Effector memory CD4-positive, alpha-beta T cell (primary cell): ENCODE results near the gene AKT1S1.
A peak's percentile ranks its signal among the peaks of the same experiment; 100 is the strongest.

Experiments used
- DNase-seq, 3 donors: peaks; one replicate each; pipeline ENCODE4 v3.0.0-alpha.2; 2020
- H3K27ac ChIP-seq: 2 replicates; pipeline ENCODE4 v1.7.0; 2013; ENCODE audit warnings: mild to moderate bottlenecking, low read length, moderate library complexity; ENCODE audit not compliant: insufficient read depth, poor library complexity, severe bottlenecking
- H3K27me3 ChIP-seq: replicated peaks from 2 replicates; pipeline ENCODE4 v1.7.0; 2013; ENCODE audit warnings: mild to moderate bottlenecking, low read length; ENCODE audit not compliant: insufficient read depth, control insufficient read depth, poor library complexity, severe bottlenecking
- H3K36me3 ChIP-seq: 2 replicates; pipeline ENCODE4 v1.7.0; 2013; ENCODE audit warnings: mild to moderate bottlenecking, low read length, moderate library complexity; ENCODE audit not compliant: control insufficient read depth, insufficient read depth
- H3K4me1 ChIP-seq: 2 replicates; pipeline ENCODE4 v1.7.0; 2013; ENCODE audit warnings: low read length, mild to moderate bottlenecking; ENCODE audit not compliant: control insufficient read depth, insufficient read depth, poor library complexity, severe bottlenecking
- H3K4me3 ChIP-seq: 2 replicates; pipeline ENCODE4 v1.7.0; 2013; ENCODE audit warnings: low read length, low read depth, mild to moderate bottlenecking; ENCODE audit not compliant: insufficient read depth, poor library complexity, severe bottlenecking
- H3K9me3 ChIP-seq: 2 replicates; pipeline ENCODE4 v1.7.0; 2013; ENCODE audit warnings: mild to moderate bottlenecking, low read length, moderate library complexity; ENCODE audit not compliant: control insufficient read depth

Gene AKT1S1

GRCh38 chr19:49906879-49907564 is 29.9 kb upstream of the AKT1S1 start:
- H3K27ac ChIP-seq = no peak overlapping the region
- H3K36me3 ChIP-seq = peaks cover 30% of the 10 kb centered on the region
- H3K4me1 ChIP-seq = peaks cover 11% of the 10 kb centered on the region
- H3K9me3 ChIP-seq = no peaks in the 10 kb centered on the region
- no peak for DNase-seq
- H3K27me3 ChIP-seq = no peaks in the 10 kb centered on the region
- H3K4me3 ChIP-seq = no peak overlapping the region

GRCh38 chr19:49904136-49904535 is 27.0 kb upstream of the AKT1S1 start:
- no peak overlapping the region for H3K27ac ChIP-seq
- H3K4me3 ChIP-seq = no peak overlapping the region
- no peak for DNase-seq
- no peaks in the 10 kb centered on the region for H3K4me1 ChIP-seq
- no peaks in the 10 kb centered on the region for H3K9me3 ChIP-seq
- H3K36me3 ChIP-seq = peaks cover 21% of the 10 kb centered on the region
- no peaks in the 10 kb centered on the region for H3K27me3 ChIP-seq

- Histone ChIP-seq H3K4me3 (peak within 1 kb of the TSS; percentile 47), H3K27ac (peak within 1 kb of the TSS; percentile 99)
- peak; percentile 70 to 75 (median 73) for DNase-seq
Observed at GRCh38 chr19:49896863-49897621, 19.9 kb upstream of the AKT1S1 start, which contains the start of gene IL4I1. Gene IL4I1 (minus strand): TSS chr19:49896887. CDS start chr19:49896160, 727 bp downstream.

GRCh38 chr19:49895566-49896297 is 18.6 kb upstream of the AKT1S1 start:
- Histone ChIP-seq H3K9me3 (no peaks in the 10 kb centered on the region), H3K27ac (peak overlapping the region; percentile 99), H3K36me3 (no peaks in the 10 kb centered on the region), H3K27me3 (no peaks in the 10 kb centered on the region), H3K4me3 (peak overlapping the region; percentile 17), H3K4me1 (peaks cover 33% of the 10 kb centered on the region)
- no peak for DNase-seq

More at GRCh38 chr19:49896863-49897621, 19.9 kb upstream of the AKT1S1 start, which contains the start of gene IL4I1:
- Histone ChIP-seq H3K4me1 (peaks cover 33% of the 10 kb centered on the region), H3K36me3 (no peaks in the 10 kb centered on the region), H3K9me3 (no peaks in the 10 kb centered on the region), H3K27me3 (no peaks in the 10 kb centered on the region)

- H3K9me3 ChIP-seq = no peaks in the 10 kb centered on the region
- H3K27me3 ChIP-seq = no peaks in the 10 kb centered on the region
- H3K4me3 ChIP-seq = peak overlapping the region; percentile 17
- peak; percentile 40 to 64 (median 45) for DNase-seq
- no peaks in the 10 kb centered on the region for H3K36me3 ChIP-seq
- H3K4me1 ChIP-seq = peaks cover 33% of the 10 kb centered on the region
- H3K27ac ChIP-seq = peak overlapping the region; percentile 99
Observed at GRCh38 chr19:49894879-49895565, 17.9 kb upstream of the AKT1S1 start.

GRCh38 chr19:49894011-49894664 is 17.0 kb upstream of the AKT1S1 start:
- DNase-seq = no peak
- Histone ChIP-seq H3K27ac (peak overlapping the region; percentile 99), H3K36me3 (no peaks in the 10 kb centered on the region), H3K9me3 (no peaks in the 10 kb centered on the region), H3K27me3 (no peaks in the 10 kb centered on the region), H3K4me1 (peaks cover 38% of the 10 kb centered on the region), H3K4me3 (no peak overlapping the region)

- Histone ChIP-seq H3K4me3 (no peak overlapping the region), H3K27me3 (no peaks in the 10 kb centered on the region), H3K27ac (no peak overlapping the region), H3K36me3 (no peaks in the 10 kb centered on the region), H3K9me3 (no peaks in the 10 kb centered on the region), H3K4me1 (peaks cover 35% of the 10 kb centered on the region)
- no peak for DNase-seq
Observed at GRCh38 chr19:49892716-49893115, 15.6 kb upstream of the AKT1S1 start.

- Histone ChIP-seq H3K9me3 (no peaks in the 10 kb centered on the region), H3K27me3 (no peaks in the 10 kb centered on the region), H3K27ac (no peak overlapping the region), H3K4me3 (no peak overlapping the region), H3K4me1 (peaks cover 23% of the 10 kb centered on the region), H3K36me3 (no peaks in the 10 kb centered on the region)
- no peak for DNase-seq
Observed at GRCh38 chr19:49891393-49891792, 14.2 kb upstream of the AKT1S1 start.
